ENCODE measurements around the gene ARHGAP33.
"Not testable (repeated sequence)": the region's sequence is repeated elsewhere in the genome, so short reads cannot be mapped to it uniquely, and the experiment has no call there.

Gene ARHGAP33

GRCh38 chr19:35836096-35836495 lies 60.7 kb downstream of the ARHGAP33 start:
- not testable (repeated sequence) for DNase-seq
